Naive thymus-derived CD8-positive, alpha-beta T cell (primary cell): ENCODE results near the gene RIMKLB. TPM values are rescaled to one million over a fixed set of nuclear protein-coding genes. Genes with fewer than 3 reads are reported as not detected.
"Not testable (repeated sequence)": the region's sequence is repeated elsewhere in the genome, so short reads cannot be mapped to it uniquely, and the experiment has no call there.

Experiments
- ATAC-seq, 2 donors: fragments of 150-1000 bp; cut with Tn5 transposase in 1 of 2; sonication (Bioruptor Pico), chemical (Tn5 transposase) in 1 of 2; 1 replicate in 1 of 2; 2 replicates in 1 of 2; pipeline ENCODE4 v1.10.0; 2021; ENCODE audit warnings: mild to moderate bottlenecking in 2 of 2, moderate library complexity in 2 of 2
- POLR2A ChIA-PET: fragments of 350-600 bp; sonication (Branson Sonifier 250); formaldehyde crosslinking; loops from one replicate; lab custom pipeline; 2021; ENCODE audit warnings: antibody characterized with exemption; lab: Charles Lee
- DNase-seq, 10 donors: peaks; one replicate each; pipeline versions ENCODE4 v3.0.0 to v3.0.0-alpha.2; 2020 to 2022
- H3K27ac Mint-ChIP-seq, 10 donors: one replicate each; pipeline ENCODE4 v1.8.0; 2020 to 2022; ENCODE audit warnings: mild to moderate bottlenecking in 10 of 10, mixed read lengths in 10 of 10, moderate library complexity in 4 of 10, inconsistent platforms in 1 of 10
- H3K27me3 Mint-ChIP-seq, 5 donors: one replicate each; pipeline ENCODE4 v1.8.0; 2021 to 2022; ENCODE audit warnings: mixed read lengths in 5 of 5
- H3K36me3 Mint-ChIP-seq, 3 donors: one replicate each; pipeline ENCODE4 v1.8.0; 2020 to 2022; ENCODE audit warnings: mixed read lengths in 3 of 3, mild to moderate bottlenecking in 2 of 3, inconsistent platforms in 1 of 3
- H3K4me1 Mint-ChIP-seq, 4 donors: one replicate each; pipeline ENCODE4 v1.8.0; 2021 to 2022; ENCODE audit warnings: mixed read lengths in 4 of 4
- H3K4me3 Mint-ChIP-seq, 10 donors: one replicate each; pipeline ENCODE4 v1.8.0; 2020 to 2022; ENCODE audit warnings: mild to moderate bottlenecking in 10 of 10, mixed read lengths in 10 of 10, moderate library complexity in 6 of 10, inconsistent platforms in 1 of 10
- H3K9me3 Mint-ChIP-seq, 9 donors: one replicate each; pipeline ENCODE4 v1.8.0; 2020 to 2022; ENCODE audit warnings: mixed read lengths in 9 of 9, mild to moderate bottlenecking in 3 of 9, inconsistent platforms in 1 of 9, moderate library complexity in 1 of 9
- polyA plus RNA-seq, 3 donors: library from polyadenylated mRNA; unstranded; fragments of 300-500 nt; fragmentation: Illumina TruSeq; gene quantifications; one replicate each; pipeline ENCODE4 v1.2.3, GENCODE V29; 2021
- total RNA-seq, 8 experiments: library from RNA in 2 of 8; stranded (reverse) in 2 of 8; gene quantifications; one replicate each; pipeline ENCODE4 v1.2.3 and lab custom pipeline; 2021 to 2026

Gene RIMKLB
- total and polyA plus RNA-seq, 5 experiments from 2014 or later: 1.9 to 33.1 (median 4.5) TPM

- no peak overlapping the region for H3K4me3 Mint-ChIP-seq
- ATAC-seq (no peak), DNase-seq (no peak)
- H3K27me3 Mint-ChIP-seq: no peaks in the 10 kb centered on the region
- POLR2A ChIA-PET: no interaction called here
- peaks cover 0 to 11% (median 8%) of the 10 kb centered on the region in 3 donors for H3K36me3 Mint-ChIP-seq
- no peaks in the 10 kb centered on the region for H3K4me1 Mint-ChIP-seq
- H3K9me3 Mint-ChIP-seq: no peaks in the 10 kb centered on the region
- H3K27ac Mint-ChIP-seq: no peak overlapping the region
Measured at GRCh38 chr12:8785499-8785898, 87.7 kb downstream of the RIMKLB start.

GRCh38 chr12:8787206-8787605, 89.4 kb downstream of the RIMKLB start:
- H3K9me3 Mint-ChIP-seq, POLR2A ChIA-PET: not testable (repeated sequence)

GRCh38 chr12:8788706-8789105, 90.9 kb downstream of the RIMKLB start:
- not testable (repeated sequence) for ATAC-seq
- H3K27ac Mint-ChIP-seq: peak overlapping the region in 3 of 10 donors; percentile 22 to 82 (median 56)

More at GRCh38 chr12:8787206-8787605, 89.4 kb downstream of the RIMKLB start:
- ATAC-seq, H3K4me3 Mint-ChIP-seq, H3K36me3 Mint-ChIP-seq, H3K27me3 Mint-ChIP-seq, H3K27ac Mint-ChIP-seq, DNase-seq, H3K4me1 Mint-ChIP-seq: not testable (repeated sequence)

GRCh38 chr12:8789341-8790013, 91.7 kb downstream of the RIMKLB start:
- H3K36me3 Mint-ChIP-seq, POLR2A ChIA-PET, DNase-seq, ATAC-seq, H3K27me3 Mint-ChIP-seq, H3K4me1 Mint-ChIP-seq, H3K9me3 Mint-ChIP-seq: not testable (repeated sequence)
- Mint-ChIP-seq H3K4me3 (peak overlapping the region in 6 of 10 donors; percentile 27 to 84 (median 67)), H3K27ac (peak overlapping the region in 1 of 10 donors; percentile 21)

More at GRCh38 chr12:8788706-8789105, 90.9 kb downstream of the RIMKLB start:
- H3K36me3 Mint-ChIP-seq, DNase-seq, H3K27me3 Mint-ChIP-seq, POLR2A ChIA-PET, H3K9me3 Mint-ChIP-seq, H3K4me1 Mint-ChIP-seq: not testable (repeated sequence)
- H3K4me3 Mint-ChIP-seq: peak overlapping the region; percentile 42 to 84 (median 64)

- ATAC-seq, H3K27me3 Mint-ChIP-seq, H3K27ac Mint-ChIP-seq, H3K4me3 Mint-ChIP-seq, POLR2A ChIA-PET, DNase-seq, H3K36me3 Mint-ChIP-seq, H3K4me1 Mint-ChIP-seq, H3K9me3 Mint-ChIP-seq: not testable (repeated sequence)
Measured at GRCh38 chr12:8793226-8793625, 95.4 kb downstream of the RIMKLB start.

GRCh38 chr12:8794611-8795010, 96.8 kb downstream of the RIMKLB start:
- H3K4me1 Mint-ChIP-seq, H3K9me3 Mint-ChIP-seq, H3K27me3 Mint-ChIP-seq, H3K4me3 Mint-ChIP-seq, DNase-seq, ATAC-seq, POLR2A ChIA-PET, H3K36me3 Mint-ChIP-seq, H3K27ac Mint-ChIP-seq: not testable (repeated sequence)

GRCh38 chr12:8796831-8797626, 99.2 kb downstream of the RIMKLB start:
- peaks cover 0 to 3% (median 0%) of the 10 kb centered on the region in 5 donors for H3K27me3 Mint-ChIP-seq
- peaks cover 0 to 8% (median 0%) of the 10 kb centered on the region in 3 donors for H3K36me3 Mint-ChIP-seq
- H3K4me3 Mint-ChIP-seq: no peak overlapping the region
- peaks cover 0 to 2% (median 0%) of the 10 kb centered on the region in 4 donors for H3K4me1 Mint-ChIP-seq
- DNase-seq (no peak), ATAC-seq (no peak)
- no peak overlapping the region for H3K27ac Mint-ChIP-seq
- POLR2A ChIA-PET: no interaction called here
- H3K9me3 Mint-ChIP-seq: peaks cover 0 to 10% (median 0%) of the 10 kb centered on the region in 9 donors

GRCh38 chr12:8801213-8801612, 103.4 kb downstream of the RIMKLB start:
- H3K36me3 Mint-ChIP-seq, ATAC-seq, POLR2A ChIA-PET: not testable (repeated sequence)

GRCh38 chr12:8804833-8805232, 107.0 kb downstream of the RIMKLB start:
- H3K9me3 Mint-ChIP-seq, H3K27ac Mint-ChIP-seq, DNase-seq, POLR2A ChIA-PET, H3K4me3 Mint-ChIP-seq, ATAC-seq, H3K27me3 Mint-ChIP-seq, H3K4me1 Mint-ChIP-seq, H3K36me3 Mint-ChIP-seq: not testable (repeated sequence)

More at GRCh38 chr12:8801213-8801612, 103.4 kb downstream of the RIMKLB start:
- H3K4me1 Mint-ChIP-seq, H3K9me3 Mint-ChIP-seq, DNase-seq, H3K27ac Mint-ChIP-seq, H3K4me3 Mint-ChIP-seq, H3K27me3 Mint-ChIP-seq: not testable (repeated sequence)

GRCh38 chr12:8805487-8805886, 107.7 kb downstream of the RIMKLB start:
- POLR2A ChIA-PET: not testable (repeated sequence)

GRCh38 chr12:8807084-8807483, 109.3 kb downstream of the RIMKLB start:
- DNase-seq, POLR2A ChIA-PET, H3K27ac Mint-ChIP-seq, ATAC-seq, H3K27me3 Mint-ChIP-seq, H3K4me3 Mint-ChIP-seq, H3K9me3 Mint-ChIP-seq, H3K4me1 Mint-ChIP-seq, H3K36me3 Mint-ChIP-seq: not testable (repeated sequence)

More at GRCh38 chr12:8805487-8805886, 107.7 kb downstream of the RIMKLB start:
- not testable (repeated sequence) for DNase-seq, H3K27ac Mint-ChIP-seq, H3K9me3 Mint-ChIP-seq, H3K36me3 Mint-ChIP-seq, H3K4me1 Mint-ChIP-seq, H3K4me3 Mint-ChIP-seq, H3K27me3 Mint-ChIP-seq, ATAC-seq

GRCh38 chr12:8810112-8810511, 112.3 kb downstream of the RIMKLB start:
- DNase-seq, H3K27ac Mint-ChIP-seq, H3K27me3 Mint-ChIP-seq, H3K9me3 Mint-ChIP-seq, H3K4me1 Mint-ChIP-seq, H3K36me3 Mint-ChIP-seq, H3K4me3 Mint-ChIP-seq, POLR2A ChIA-PET, ATAC-seq: not testable (repeated sequence)
